ENCODE results near the gene ZNF74. TPM values are rescaled to one million over a fixed set of nuclear protein-coding genes. Genes with fewer than 3 reads are reported as not detected.

The ZNF74 gene
- total RNA-seq, 1 experiment from 2014 or later, result 34.3 TPM

- H3K27me3 Mint-ChIP-seq (ENCODE audit: low read depth), result peaks cover 13% of the 10 kb centered on the region
- no peak for DNase-seq
- no peak overlapping the region for H3K27ac Mint-ChIP-seq
- Histone ChIP-seq H4K5ac (ENCODE audit: insufficient read length, low read depth, low read length) (no peak overlapping the region), H3K23ac (ENCODE audit: insufficient read length, low read depth, low read length) (no peak overlapping the region), H2BK120ac (ENCODE audit: low read depth, low read length, poor library complexity, severe bottlenecking) (no peak overlapping the region), H3K9me3 (ENCODE audit: control insufficient read depth, low read depth, low read length) (no peaks in the 10 kb centered on the region), H3K27ac (ENCODE audit: insufficient read length, low read depth, low read length) (no peak overlapping the region), H3K79me2 (ENCODE audit: insufficient read depth, low read length) (no peaks in the 10 kb centered on the region), H3K23me2 (ENCODE audit: insufficient read length, low read depth, low read length, poor library complexity, severe bottlenecking) (peaks cover 4% of the 10 kb centered on the region), H3T11ph (ENCODE audit: low read length) (no peak overlapping the region), H2AK5ac (ENCODE audit: insufficient read length, low read length) (no peak overlapping the region), H3K9ac (ENCODE audit: extremely low read depth, insufficient read length, low read length) (no peak overlapping the region), H3K18ac (ENCODE audit: insufficient read length, low read depth, low read length) (no peak overlapping the region), H2BK20ac (ENCODE audit: low read depth, low read length, poor library complexity, severe bottlenecking) (no peak overlapping the region), H2BK12ac (ENCODE audit: insufficient read length, low read depth, low read length) (no peak overlapping the region), H2BK15ac (ENCODE audit: low read depth, low read length) (no peak overlapping the region), H4K8ac (replicated peaks; ENCODE audit: insufficient read length, low read depth, low read length) (no peak overlapping the region), H2AFZ (ENCODE audit: low read length) (no peak overlapping the region), H2BK5ac (ENCODE audit: insufficient read length, low read length) (no peak overlapping the region), H3K4me2 (ENCODE audit: insufficient read depth, insufficient read length, low read length) (no peak overlapping the region), H4K91ac (ENCODE audit: insufficient read length, low read depth, low read length) (no peak overlapping the region), H4K20me1 (ENCODE audit: control insufficient read depth, insufficient read depth, insufficient read length) (no peaks in the 10 kb centered on the region), H3K56ac (ENCODE audit: insufficient read length, low read depth, low read length) (no peak overlapping the region), H3K27me3 (ENCODE audit: insufficient read depth, low read length) (no peaks in the 10 kb centered on the region), H3K4me1 (ENCODE audit: insufficient read depth, low read length) (no peaks in the 10 kb centered on the region), H3K4ac (ENCODE audit: low read depth, low read length) (no peak overlapping the region), H3K79me1 (ENCODE audit: insufficient read depth, low read depth, low read length, poor library complexity, severe bottlenecking) (no peaks in the 10 kb centered on the region), H3K14ac (ENCODE audit: insufficient read depth, low read length) (no peak overlapping the region)
- H3K4me3 Mint-ChIP-seq, result no peak overlapping the region
- no peak for TF ChIP-seq CTCF (conservative IDR thresholded peaks at IDR 0.05)
- peaks cover 7% of the 10 kb centered on the region in 2 experiments for H3K4me1 Mint-ChIP-seq
- H3K9me3 Mint-ChIP-seq, result no peaks in the 10 kb centered on the region
- WGBS (ENCODE audit: extremely low coverage, insufficient read length, low lambda C conversion rate), result no CpG with 5 or more reads among the region's 11 CpGs
- peaks cover 0 to 2% (median 0%) of the 10 kb centered on the region in 3 experiments; a peak in 2 of 7 replicates for H3K36me3 Mint-ChIP-seq (ENCODE audit: insufficient read depth in 1 of 3, low read depth in 3 of 3)
These were observed 26.3 kb downstream of the ZNF74 start for GRCh38 chr22:20420157-20420842.

Measured in H9 (cell line).